NT2/D1 (cell line): ENCODE results near the gene BST2.

ENCODE experiments used
- SUZ12 ChIP-seq: IDR thresholded peaks from 2 replicates; pipeline ENCODE4 v1.6.1; 2011; ENCODE audit not compliant: insufficient read length, insufficient read depth; ENCODE audit errors: extremely low read depth
- YY1 ChIP-seq: IDR thresholded peaks from 2 replicates; pipeline ENCODE4 v1.6.1; 2011; ENCODE audit not compliant: insufficient read length, insufficient read depth
- ZNF274 ChIP-seq: IDR thresholded peaks from 2 replicates; pipeline ENCODE4 v1.6.1; 2011; ENCODE audit warnings: mild to moderate bottlenecking, low read depth, low read length

DNA sequence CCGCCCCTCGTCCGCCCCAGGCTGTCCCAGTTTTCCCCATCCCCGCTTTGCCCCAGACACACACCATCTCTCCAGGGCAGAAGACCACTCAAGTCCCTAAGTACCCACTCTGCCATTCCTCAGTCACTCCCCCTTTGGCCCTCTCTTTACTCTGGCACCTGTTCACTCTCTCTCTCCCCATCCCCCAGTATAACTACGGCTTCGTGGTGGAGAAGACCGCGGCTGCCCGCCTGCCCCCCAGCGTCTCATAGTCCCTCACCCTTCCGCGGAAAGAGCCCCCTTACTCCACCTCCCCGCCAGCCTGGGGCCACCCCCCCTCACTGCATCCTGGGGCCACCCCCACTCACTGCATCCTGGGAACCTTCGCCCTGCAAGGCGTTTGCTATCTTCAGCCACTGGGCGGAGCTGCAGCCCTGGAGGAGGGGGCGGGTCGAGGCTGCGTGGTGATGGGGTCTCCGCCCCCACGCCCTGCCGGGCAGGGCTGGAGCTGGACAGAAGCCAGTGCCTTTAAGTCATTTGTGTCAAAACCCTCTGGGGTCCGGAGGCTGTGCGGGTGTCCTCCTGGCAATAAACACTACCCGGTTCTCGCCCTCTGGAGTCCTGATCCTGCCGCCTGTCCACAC, 19.4 kb upstream of the BST2 start:
- TF ChIP-seq ZNF274 (no peak), YY1 (no peak), SUZ12 (no peak)
